Peyer's patch (tissue), 4 donors: Measurements from ENCODE around the gene RBMY1B. TPM values are rescaled to one million over a fixed set of nuclear protein-coding genes. Genes with fewer than 3 reads are reported as not detected.
"Not testable (repeated sequence)": the region's sequence is repeated elsewhere in the genome, so short reads cannot be mapped to it uniquely, and the experiment has no call there.

Source experiments
- DNase-seq, 3 donors: peaks; one replicate each; pipeline ENCODE4 v3.0.0-alpha.2; 2017 to 2019
- H3K27ac ChIP-seq, 4 donors: fragments of 200-600 bp; sonication (generic); one replicate each; pipeline ENCODE4 v1.5.1; 2016 to 2019
- H3K27me3 ChIP-seq, 2 donors: fragments of 200-600 bp; sonication (generic); one replicate each; pipeline ENCODE4 v1.5.1; 2019
- H3K36me3 ChIP-seq, 3 donors: fragments of 200-600 bp; sonication (generic); one replicate each; pipeline ENCODE4 v1.5.1; 2016 to 2019
- H3K4me1 ChIP-seq, 4 donors: fragments of 200-600 bp; sonication (generic); one replicate each; pipeline ENCODE4 v1.5.1; 2016 to 2019
- H3K4me3 ChIP-seq, 4 donors: fragments of 200-600 bp; sonication (generic); 1 replicate in 3 of 4; 2 replicates in 1 of 4; pipeline ENCODE4 v1.5.1; 2016 to 2019; ENCODE audit warnings: mild to moderate bottlenecking in 1 of 4
- H3K9me3 ChIP-seq, 4 donors: fragments of 200-600 bp; sonication (generic); one replicate each; pipeline ENCODE4 v1.5.1; 2016 to 2019; ENCODE audit warnings: mild to moderate bottlenecking in 1 of 4
- CTCF ChIP-seq, 6 experiments: fragments of 450-650 bp in 4 of 6; fragments of 200-600 bp in 2 of 6; sonication (generic) in 1 of 6; IDR thresholded peaks; one replicate each; pipeline ENCODE4 v1.5.1; 2017 to 2019; ENCODE audit warnings: antibody characterized with exemption in 6 of 6, mild to moderate bottlenecking in 3 of 6, moderate library complexity in 1 of 6
- POLR2A ChIP-seq, 2 donors: fragments of 450-650 bp; IDR thresholded peaks; one replicate each; pipeline ENCODE4 v1.5.1; 2017; ENCODE audit warnings: antibody characterized with exemption in 2 of 2, mild to moderate bottlenecking in 2 of 2, moderate library complexity in 2 of 2
- total RNA-seq, 4 donors: library from RNA; depleted of rRNA; stranded (reverse); fragments of >200 nt; gene quantifications; one replicate each; pipeline ENCODE4 v1.1.0, GENCODE V29; 2016

The RBMY1B gene
- not detected for total RNA-seq

GRCh38 chrY:21511038-21511437, at the start of gene RBMY1B:
TSS of gene RBMY1B (plus strand) at chrY:21511338. CDS start at chrY:21513351, 2,013 bp downstream.
- not testable (repeated sequence) for DNase-seq, H3K27me3 ChIP-seq, H3K9me3 ChIP-seq, H3K36me3 ChIP-seq, H3K4me3 ChIP-seq, H3K4me1 ChIP-seq, H3K27ac ChIP-seq

- H3K36me3 ChIP-seq, DNase-seq, H3K4me1 ChIP-seq, H3K9me3 ChIP-seq, H3K4me3 ChIP-seq, H3K27ac ChIP-seq, H3K27me3 ChIP-seq: not testable (repeated sequence)
These were observed 48.2 kb upstream of the RBMY1B start for GRCh38 chrY:21462915-21463314.

- TF ChIP-seq CTCF (IDR thresholded peaks at IDR 0.05), result no peak
- no peak for TF ChIP-seq POLR2A (IDR thresholded peaks at IDR 0.05)
- H3K27me3 ChIP-seq, result no peaks in the 10 kb centered on the region
These were observed 28.2 kb upstream of the RBMY1B start for GRCh38 chrY:21482967-21483366.

GRCh38 chrY:21534579-21534978, 23.4 kb downstream of the RBMY1B start, which contains the start of gene RBMY1A1:
TSS of gene RBMY1A1 (plus strand) at chrY:21534879. CDS start at chrY:21536892, 2,013 bp downstream.
- not testable (repeated sequence) for H3K27me3 ChIP-seq, H3K9me3 ChIP-seq, H3K36me3 ChIP-seq, H3K4me1 ChIP-seq, H3K27ac ChIP-seq, DNase-seq, H3K4me3 ChIP-seq

More at GRCh38 chrY:21482967-21483366, 28.2 kb upstream of the RBMY1B start:
- Histone ChIP-seq H3K36me3 (no peaks in the 10 kb centered on the region), H3K4me3 (no peak overlapping the region), H3K4me1 (no peaks in the 10 kb centered on the region), H3K9me3 (no peaks in the 10 kb centered on the region), H3K27ac (no peak overlapping the region)
- no peak for DNase-seq

GRCh38 chrY:21559316-21559984, 48.3 kb downstream of the RBMY1B start:
- not testable (repeated sequence) for H3K36me3 ChIP-seq, H3K27me3 ChIP-seq, H3K4me3 ChIP-seq, H3K4me1 ChIP-seq, DNase-seq, H3K9me3 ChIP-seq, H3K27ac ChIP-seq

Other genes starting within 250 kb of the RBMY1B start
- gene RBMY1A1, start 23.5 kb downstream of the RBMY1B start, total RNA-seq, result not detected